ENCODE data around the gene SYT6.

DNA sequence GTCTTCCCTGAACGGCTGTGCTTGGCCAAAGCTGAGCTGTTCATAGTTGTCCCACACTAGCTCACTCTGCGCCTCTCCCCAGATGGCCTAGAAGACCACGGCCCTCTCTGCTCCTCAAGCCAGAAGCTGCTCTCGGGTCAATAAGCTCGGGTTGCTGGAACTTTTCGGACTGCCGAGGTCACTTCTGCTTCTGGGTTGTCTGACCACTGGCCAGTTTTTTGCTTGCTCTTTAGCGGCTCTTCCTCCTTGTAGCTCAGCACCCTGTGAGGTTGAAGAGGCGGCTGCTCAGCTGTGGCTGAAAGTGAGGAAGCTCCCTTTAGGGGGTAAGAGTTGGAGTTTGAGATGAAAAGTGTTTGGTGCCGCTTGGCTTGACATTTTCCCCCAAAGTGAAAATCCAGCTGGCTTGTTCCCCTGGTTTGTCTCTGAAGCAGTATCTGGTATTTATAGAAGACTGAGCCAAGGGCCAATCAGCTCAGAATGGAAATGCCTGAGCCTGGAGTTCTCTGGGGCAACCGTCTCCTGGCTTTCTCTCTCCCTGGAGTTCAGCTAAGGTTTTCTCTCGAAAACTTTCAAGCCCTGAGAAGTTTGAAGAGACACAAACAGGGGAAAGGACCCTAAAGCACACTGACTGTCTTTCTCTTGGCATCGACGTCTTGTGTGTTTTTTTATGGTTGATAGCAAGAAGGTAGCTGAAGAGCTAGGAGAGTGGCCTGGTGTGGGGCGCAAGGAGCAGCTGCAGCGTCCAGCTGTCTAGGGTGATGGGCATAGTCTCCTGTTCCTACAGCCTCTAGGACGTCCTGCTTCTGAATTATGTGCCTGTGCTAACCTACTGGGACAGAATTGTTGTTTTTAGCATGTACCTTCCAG lies 72.0 kb downstream of the SYT6 start:
- TF ChIP-seq, protein P1, sequence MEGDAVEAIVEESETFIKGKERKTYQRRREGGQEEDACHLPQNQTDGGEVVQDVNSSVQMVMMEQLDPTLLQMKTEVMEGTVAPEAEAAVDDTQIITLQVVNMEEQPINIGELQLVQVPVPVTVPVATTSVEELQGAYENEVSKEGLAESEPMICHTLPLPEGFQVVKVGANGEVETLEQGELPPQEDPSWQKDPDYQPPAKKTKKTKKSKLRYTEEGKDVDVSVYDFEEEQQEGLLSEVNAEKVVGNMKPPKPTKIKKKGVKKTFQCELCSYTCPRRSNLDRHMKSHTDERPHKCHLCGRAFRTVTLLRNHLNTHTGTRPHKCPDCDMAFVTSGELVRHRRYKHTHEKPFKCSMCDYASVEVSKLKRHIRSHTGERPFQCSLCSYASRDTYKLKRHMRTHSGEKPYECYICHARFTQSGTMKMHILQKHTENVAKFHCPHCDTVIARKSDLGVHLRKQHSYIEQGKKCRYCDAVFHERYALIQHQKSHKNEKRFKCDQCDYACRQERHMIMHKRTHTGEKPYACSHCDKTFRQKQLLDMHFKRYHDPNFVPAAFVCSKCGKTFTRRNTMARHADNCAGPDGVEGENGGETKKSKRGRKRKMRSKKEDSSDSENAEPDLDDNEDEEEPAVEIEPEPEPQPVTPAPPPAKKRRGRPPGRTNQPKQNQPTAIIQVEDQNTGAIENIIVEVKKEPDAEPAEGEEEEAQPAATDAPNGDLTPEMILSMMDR (conservative IDR thresholded peaks at IDR 0.05) = no peak
- no peak for TF ChIP-seq ZFX (IDR thresholded peaks at IDR 0.05)
